ENCODE measurements around the gene USP49.

Gene USP49

DNA sequence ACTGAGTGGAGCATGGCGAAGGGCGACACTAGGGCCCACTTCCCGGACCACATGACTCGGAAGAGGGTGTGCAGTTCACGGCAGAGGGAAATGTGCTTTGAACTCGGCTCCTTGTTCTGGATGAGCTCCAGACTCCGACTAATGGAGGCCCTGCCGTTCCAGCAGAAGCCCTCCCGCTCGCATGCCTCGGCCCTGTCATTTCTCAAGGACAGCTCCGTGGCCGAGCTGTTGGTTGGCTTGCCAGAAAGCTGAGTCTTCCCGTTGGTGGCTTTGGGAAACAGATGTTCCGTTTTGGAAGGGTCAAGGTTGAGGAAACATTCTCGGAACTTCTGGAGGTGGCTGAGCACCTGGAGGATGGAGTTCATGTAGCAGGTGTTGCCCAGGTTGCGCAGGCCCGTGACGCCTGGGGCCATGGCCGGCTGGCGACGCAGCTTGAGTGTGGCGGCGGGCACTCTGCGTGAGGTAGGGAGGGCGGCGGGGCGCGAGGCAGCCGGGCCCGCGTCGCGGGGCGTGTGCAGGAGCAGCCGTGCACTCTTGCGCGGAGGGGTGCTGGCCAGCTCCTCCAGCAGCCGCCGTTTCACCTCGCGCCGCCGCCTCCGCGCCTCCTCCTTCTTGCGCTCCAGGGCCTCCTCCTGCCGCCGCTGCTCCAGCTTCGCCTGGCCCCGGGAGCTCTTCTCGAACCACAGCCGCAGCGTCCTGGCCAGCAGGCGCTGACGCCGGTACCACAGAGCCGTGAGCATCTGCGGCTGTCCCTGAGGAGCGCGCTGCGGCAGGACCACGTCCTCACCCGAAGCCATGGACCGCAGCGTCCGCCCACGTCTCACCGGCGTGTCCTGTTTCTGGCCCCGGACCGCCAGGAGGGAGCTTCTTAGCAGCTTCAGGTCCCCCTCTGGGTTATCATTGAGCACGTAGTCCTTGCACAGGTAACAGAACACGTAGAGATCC lies 89.1 kb downstream of the USP49 start:
- no peak for DNase-seq

DNA sequence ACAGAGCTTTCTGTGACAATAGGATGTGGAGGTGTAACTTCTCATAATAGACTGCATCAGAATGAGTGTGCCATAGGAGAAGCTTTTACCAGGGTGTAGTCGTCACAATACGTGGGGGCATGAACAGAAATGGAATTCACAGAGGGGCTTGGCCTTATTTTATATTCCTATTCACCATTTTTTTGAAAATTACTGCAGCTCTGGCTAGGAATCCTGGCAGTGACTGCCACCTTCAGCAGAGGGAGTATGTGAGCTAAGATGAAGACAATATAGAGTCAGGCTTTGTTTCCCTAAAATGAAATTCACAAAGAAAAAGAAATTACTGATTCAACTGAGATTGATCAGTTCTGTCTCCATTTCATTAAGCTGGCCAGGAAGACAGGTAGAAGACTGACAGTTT lies 93.8 kb downstream of the USP49 start:
- no peak for DNase-seq

DNA sequence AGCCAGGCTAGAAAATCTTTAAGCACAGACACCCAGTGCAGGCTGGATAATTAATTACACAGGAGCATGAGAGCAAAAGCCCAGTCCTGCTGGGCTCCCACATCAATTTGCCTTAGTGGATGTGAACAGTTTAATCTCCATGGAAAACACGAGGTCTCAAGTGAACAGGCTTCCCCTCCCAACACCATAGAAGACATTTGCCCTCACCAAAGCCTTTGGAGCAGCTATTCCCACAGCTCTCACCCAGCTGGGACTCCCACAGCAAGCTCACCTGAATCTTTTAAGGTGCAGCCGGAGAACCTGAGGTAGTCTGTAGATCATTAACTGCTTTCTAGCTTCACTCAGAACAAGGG lies 95.6 kb downstream of the USP49 start:
- DNase-seq, result no peak

DNA sequence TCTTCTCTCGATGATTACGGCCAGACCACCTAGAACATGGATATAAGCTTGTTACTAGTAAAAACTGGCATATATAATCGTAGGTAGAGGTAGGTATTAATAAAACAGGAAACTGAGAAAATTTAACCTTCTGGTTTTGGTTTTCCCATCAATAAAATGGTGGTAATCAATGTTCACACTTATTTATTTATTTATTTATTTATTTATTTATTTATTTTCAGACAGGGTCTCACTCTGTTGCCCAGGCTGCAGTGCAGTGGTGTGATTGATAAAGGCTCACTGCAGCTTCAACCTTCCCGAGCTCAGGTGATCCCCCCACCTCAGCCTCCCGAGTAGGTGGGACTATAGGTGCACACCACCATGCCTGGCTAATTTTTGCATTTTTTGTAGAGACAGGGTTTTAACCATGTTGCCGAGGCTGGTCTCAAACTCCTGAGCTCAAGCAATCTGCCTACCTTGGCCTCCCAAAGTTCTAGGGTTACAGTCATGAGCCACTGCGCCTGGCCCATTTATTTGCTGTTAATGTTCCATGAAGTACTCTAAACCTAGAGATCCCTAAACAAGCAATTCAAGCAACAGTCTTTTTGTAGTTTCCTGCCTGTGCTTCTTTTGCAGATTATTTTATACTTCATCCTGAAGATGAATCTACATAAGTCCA lies 96.1 kb downstream of the USP49 start:
- DNase-seq, result no peak

DNA sequence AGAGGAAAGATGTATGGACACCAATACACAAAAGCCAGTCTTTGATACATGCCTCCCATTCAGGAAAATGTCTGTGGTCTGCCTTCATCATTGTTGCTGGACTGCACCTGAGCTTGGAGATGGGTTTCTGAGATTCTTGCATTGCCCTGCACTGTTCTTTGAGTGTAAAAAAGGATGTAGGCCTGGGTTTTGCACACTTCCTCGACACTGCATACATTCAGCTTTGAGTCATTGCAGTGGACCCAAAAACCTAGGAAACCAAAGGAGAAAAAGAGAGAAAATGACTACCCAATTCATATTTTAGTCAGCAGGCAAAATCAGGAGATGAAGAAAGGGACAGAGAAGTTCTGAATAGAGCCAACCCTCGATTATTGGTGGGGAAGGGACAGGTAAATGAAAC lies 98.7 kb downstream of the USP49 start:
- DNase-seq, result peak; percentile 41

DNA sequence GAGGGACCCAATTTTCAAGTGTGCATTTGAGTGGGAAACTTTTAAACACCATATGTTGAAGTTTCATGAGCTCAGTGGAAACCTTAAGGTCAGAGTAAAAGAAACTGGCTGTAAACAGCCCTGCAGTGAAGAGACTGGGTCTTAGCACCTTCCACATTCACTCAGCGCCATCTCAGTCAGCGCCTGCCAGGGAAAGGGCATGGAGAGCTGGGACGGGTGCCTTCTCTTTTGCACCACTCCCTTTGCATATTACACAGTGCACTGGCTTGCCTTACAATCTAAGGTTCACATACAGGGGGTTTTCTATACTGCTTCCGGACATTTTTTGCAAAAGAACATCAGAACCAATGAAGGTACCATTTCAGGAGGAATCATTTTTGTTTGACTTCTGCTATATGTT lies 103.2 kb downstream of the USP49 start:
- no peak for DNase-seq

DNA sequence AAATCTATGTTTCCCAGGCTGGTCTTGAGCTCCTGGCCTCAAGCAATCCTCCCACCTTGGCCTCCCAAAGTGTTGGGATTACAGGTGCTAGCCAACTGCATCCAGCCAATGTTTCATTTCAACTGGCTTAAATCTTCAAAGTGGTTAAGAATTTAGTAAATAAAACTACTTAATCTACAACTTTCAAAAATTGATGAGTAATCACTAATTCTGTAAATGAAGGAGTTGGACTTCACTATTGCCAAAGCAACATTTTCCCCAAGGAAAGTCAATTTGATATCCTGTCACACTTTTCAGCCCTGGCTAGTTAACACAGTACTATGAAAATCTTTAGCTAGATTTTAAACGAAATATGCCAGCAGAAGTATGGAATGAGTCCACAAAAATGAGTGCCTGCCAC lies 103.9 kb downstream of the USP49 start:
- no peak for DNase-seq

DNA sequence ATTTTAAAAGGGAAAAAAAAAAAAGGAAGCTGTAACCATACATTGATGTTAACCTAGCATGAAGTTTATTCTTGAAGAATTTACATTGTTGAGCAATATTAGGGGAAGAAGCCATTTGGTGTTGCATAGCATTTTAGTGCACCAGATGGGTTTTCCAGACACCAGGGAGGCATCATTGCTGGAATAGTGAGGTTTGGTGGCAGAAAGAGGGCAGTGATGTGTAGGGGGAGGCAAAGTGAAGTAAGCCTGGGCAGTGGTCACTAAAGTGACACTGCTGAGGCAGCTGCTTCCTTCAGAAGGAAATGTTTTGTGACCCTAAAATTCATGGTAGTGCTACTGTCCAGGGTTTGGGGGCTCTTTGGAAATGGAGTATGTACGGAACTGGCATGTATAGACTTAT lies 105.1 kb downstream of the USP49 start:
- DNase-seq, result no peak

DNA sequence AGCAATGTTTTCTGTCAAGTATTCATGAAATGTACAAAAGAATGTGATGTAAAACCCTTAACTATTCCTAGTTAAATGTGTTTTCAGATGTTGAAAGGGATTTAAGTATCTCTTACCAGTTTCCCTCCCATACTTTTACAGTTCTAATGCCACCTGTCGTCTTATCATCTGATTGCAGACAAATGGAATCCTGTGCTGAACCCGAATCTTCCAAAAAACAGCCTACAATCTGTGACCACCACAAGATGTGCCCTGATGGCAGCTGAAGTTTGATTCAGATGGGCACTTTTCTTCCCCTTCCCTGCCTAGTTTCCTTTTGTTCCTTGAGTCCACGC lies 105.8 kb downstream of the USP49 start:
- DNase-seq, result no peak

DNA sequence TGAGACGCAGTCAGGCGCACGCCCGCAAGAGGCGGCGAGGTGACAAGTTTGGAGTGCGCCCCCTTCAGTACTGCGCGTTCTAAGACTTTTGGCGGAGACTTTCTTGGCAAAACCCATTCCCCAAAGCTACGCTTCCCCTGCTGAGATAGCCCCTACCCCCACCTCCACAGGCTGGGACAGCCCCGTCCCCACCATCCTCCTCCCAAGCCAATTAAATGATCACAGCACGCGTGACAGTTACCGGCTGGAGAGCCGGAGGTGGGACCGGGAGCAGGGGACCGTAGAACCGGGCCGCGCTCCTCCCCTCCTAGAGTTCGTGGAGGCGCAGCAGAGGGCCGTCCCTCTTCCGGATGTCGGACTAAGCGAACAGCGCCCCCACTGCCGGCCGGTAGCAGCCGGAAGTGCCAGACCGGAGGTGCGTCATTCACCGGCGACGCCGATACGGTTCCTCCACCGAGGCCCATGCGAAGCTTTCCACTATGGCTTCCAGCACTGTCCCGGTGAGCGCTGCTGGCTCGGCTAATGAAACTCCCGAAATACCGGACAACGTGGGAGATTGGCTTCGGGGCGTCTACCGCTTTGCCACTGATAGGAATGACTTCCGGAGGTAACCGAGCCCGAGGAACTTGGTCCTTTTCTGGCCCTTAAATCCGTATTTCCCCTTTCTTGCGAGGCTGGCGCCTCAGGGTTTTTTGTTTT lies 107.8 kb downstream of the USP49 start, which contains the start of gene TOMM6:
Gene TOMM6 (plus strand): TSS at position 476 of the 699 bp plus-strand sequence. CDS start 4 bp downstream, at position 480.
- peak; percentile 97 for DNase-seq

DNA sequence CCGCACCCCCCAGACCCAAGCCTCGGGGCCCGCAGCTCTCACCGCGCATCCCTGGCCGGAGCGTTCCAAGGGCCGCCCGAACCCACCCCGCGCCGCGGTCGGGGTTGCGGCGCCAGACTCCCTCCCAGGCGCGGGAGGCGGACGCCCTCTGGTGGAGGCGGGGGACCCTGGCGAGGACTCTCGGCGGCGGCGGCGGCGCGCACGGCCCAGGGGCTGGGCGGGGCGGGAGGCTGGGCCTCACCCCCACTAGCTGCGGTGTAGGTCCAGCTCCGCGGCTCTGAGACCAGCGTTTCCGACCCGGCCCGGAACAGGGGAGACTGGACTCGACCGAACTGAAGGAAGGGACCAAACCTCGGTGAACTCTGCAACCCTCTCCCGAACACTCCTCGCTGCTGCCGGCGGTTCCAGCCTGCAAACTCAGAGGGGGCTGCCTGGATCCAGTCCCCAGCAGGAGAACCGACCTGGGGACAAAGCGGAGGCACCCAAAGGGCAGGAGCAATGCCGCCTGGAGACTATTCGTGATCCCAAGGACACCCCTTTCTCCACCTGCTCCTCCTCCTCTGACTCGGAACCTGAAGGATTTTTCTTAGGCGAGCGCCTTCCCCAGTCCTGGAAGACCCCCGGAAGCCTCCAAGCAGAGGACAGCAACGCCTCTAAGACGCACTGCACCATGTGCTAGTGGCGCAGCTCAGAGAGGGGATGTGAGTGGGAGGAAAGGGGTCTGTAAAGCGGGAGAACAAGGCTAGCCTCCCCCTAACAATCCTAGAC lies 108.5 kb downstream of the USP49 start:
- DNase-seq, result peak; percentile 87

DNA sequence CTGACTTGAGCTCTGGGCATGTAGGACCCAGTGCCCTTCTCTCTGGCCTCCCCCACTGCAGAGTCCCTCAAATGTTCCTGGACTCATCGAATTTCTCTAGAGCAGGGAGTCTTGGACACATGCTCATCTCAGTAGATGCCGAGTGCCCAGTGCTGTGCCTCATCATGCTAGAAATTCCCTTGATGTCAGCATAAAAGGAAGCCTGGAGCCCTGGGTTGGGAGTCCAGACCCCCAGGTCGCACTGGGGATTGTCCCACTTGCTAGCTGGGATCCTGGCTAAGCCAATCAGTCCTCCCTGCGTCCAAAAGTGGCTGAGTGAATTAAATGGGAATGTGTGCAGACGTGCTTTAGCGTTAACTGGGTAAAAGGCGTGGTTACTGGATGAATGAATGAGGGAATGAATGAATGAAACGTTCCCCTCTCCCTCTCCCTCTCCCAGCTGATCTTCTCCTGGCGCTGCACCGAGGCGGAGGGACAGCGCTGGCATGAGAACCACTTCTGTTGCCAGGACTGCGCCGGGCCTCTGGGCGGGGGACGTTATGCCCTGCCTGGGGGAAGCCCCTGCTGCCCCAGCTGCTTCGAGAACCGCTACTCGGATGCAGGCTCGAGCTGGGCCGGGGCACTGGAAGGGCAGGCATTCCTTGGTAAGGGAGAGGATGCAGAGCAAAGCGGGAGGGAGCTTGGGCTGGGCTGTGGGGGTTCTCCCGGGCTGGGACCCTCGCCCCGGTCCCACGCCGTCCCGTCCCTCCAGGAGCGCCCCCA lies 109.3 kb downstream of the USP49 start:
- DNase-seq, result no peak

DNA sequence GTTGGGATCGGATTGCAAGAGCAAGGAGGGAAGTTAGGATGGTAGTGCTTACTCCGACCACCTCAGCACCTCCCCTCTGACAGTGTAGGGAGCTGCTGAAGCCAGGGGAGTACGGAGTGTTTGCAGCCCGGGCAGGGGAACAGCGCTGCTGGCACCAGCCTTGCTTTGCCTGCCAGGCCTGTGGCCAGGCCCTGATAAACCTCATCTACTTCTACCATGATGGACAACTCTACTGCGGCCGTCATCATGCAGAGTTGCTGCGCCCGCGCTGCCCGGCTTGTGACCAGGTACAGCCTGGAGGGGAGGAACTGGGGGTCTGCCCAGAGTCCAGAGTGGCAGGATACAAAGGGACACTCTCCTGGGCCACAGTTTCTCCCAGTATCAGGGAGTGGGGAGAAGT lies 109.9 kb downstream of the USP49 start:
- no peak for DNase-seq

DNA sequence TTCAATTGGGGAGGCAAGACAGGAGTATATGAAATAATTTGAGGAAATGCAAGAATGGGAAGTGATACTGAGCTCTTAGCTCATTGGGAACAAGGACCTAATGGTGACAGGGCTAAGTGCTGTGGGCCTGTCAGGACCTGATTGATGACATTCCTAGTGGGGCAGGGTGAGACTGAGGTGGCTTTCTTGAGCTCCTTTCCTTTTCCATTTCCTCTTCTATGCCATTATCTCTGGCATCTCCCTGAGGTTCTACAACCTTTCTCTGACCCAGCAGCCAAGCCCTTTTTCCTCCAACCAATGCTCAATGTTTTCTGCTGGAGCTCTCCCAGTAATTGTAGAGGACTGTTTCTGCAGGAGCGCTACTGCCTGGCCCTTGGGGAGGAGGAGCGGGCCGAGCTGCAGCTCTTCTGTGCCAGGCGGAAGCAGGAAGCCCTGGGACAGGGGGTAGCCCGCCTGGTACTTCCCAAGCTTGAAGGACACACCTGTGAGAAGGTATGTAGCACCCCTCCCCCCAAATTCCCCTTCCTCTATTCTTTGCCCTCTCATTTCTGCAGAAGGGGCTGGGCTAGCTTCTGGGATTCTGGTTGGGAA lies 110.5 kb downstream of the USP49 start:
- DNase-seq, result no peak

DNA sequence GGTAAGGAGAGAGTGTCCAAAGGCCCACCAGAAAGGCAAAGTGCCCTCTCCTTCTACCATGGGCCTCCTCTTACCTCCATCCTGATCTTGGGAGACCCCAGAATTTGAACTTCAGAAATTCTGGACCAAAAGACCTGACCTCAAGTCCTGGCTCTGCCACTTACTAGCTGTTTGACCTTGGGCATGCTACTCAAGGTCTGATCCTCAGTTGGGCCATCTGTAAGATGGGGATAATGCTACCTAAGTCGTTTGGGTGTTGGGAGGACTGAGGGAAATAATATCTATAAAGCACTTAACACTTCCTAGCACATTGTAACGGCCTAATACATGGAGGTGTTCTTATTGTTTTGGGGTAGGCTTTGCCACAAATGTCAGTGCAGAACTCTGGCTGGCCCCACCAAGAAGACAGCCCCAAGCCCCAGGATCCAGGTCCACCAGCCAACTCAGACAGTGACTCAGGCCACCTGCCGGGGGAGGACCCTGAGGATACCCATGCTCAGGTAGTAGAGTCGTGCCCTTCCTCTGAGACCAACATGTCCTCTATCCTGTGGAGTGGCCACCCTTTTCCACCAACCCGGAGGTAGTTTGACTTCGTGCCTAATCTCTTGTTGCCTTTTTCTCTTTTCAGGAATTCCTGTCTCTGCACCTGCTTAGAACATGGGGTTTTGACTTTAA lies 111.9 kb downstream of the USP49 start:
- DNase-seq, result no peak

DNA sequence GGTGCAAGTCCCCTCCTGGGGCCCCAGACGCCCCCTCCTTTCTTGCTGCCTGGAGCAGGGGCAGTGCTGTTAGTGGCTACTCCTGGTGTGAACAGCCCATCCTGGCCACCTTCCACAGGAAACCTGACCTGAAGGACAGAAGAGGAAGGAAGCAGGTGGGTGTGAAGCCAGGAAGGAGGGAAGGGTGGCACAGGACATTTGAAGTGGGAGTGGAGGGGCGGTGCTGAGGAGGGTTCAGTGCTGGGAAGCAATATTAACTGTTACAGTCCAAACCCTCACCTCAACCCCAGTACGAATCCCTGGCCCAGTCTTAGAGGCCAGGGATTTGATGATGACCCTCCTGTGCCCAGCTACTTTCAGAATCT lies 113.8 kb downstream of the USP49 start:
- no peak for DNase-seq

DNA sequence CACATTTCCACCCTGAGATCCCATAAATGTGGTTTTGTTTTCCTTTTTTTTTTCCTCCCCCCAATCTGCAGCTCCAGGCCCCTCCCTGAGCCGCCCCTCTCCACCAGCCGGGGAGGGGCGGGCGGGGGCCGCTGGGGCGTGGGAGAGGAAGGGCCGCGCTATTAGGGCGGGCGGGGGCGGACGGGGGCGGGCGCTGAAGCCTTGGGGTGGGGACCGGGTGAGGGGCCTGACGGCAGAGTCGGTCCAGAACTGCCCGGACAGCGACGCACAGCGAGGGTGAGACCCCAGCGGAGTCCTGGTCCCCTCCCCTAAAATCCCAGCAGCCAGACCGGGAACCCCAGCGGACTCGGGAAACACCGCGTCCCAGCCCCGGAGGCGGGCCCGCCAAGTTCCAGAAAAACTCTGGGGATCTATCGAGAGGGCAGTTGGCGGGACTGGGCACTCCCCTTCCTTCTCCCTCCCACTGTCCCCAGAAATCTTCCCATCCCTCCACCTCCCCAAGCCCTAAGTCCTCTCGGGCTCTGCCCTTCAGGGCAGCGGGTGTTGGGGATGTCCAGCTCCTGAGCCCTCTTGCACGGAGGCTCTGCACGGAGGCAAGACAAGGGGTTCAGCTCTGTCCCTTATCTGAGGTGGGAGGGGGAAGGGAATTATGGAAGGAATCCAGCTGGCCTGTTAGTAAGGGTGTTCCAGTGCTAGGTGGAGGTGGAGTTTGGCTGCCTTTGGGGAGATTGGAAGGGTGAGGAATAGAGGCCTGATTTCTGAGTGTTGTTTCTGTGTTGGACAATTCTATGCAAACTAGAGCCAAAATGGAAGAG lies 114.4 kb downstream of the USP49 start, which contains the start of gene PRICKLE4:
Gene PRICKLE4 (plus strand): TSS at position 232 of the 815 bp plus-strand sequence. CDS start 2,692 bp downstream, outside the sequence.
- no peak for DNase-seq

DNA sequence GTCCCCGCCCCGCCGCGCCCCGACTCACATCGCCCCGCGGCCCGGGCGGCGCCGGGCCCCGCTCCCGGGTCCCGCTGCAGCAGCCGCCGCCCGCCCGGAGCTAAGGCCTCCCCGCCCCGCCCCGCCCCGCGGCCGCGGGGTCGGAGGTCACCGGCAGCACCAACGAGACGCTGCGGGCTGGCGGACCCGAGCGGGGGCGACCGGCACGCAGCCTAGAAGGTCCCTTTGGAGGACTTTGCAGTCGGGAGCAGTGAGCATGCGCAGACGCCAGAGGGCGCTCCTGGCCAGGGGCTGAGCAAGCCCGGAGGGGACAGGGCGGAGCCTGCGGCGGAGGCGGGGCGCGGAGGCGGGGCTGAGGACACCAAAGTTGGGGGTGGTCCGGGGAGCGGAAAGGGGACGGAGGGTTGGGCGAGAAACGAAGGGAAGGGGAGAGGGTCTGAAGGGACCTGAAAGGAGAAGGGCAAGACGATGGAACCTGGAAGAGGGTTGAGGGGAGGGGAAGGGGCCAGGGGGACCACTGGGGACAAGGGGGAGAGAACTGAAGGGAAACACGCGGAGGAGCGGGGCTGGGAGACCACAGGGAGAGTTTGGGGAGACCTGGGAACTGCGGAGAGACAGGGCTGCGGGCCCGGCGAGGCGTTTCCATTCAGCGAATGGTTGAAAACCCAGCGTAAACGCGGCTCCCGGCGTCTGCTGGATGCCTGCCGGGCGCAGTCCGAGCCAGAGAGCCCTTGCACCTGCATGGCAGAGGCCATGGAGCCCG lies 115.2 kb downstream of the USP49 start, which contains the start of gene FRS3:
Gene FRS3 (minus strand): TSS at position 113 of the 763 bp plus-strand sequence. CDS start 2,913 bp downstream, outside the sequence.
- peak; percentile 99 for DNase-seq

DNA sequence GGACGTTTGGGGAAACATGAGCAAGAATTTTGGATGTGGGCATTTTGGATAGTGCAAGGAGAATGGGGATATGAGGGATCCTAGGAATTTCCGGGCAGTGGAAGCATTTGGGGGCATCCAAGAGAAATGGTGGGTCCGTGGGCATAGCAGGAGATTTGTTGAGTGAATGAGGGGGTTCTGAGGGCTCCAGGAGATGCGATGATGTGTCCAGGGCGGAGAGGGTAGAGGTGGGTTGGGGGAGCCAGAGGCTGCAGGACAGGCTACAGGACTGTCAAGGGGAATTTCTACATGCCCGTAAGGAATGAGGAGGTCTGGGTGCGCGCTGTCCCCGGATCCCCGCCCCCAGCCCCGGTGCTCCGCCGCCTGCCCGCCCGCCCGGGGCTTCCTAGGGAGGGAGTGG lies 115.8 kb downstream of the USP49 start:
- no peak for DNase-seq

Data from activated CD4-positive, alpha-beta T cell treated with anti-CD3 and anti-CD28 coated beads, Interleukin-2, amount 50 U/mL, for 16 hours (primary cell).